HG02610 (cell line): ENCODE data around the gene HES2.
"Not testable (repeated sequence)": the region's sequence is repeated elsewhere in the genome, so short reads cannot be mapped to it uniquely, and the experiment has no call there.

Source experiments
- ATAC-seq: cut with Tn5 transposase; IDR thresholded peaks from one replicate; pipeline ENCODE4 v1.9.1; 2021; ENCODE audit warnings: mild to moderate bottlenecking, moderate library complexity; ENCODE audit not compliant: unreplicated experiment

HES2 gene

DNA sequence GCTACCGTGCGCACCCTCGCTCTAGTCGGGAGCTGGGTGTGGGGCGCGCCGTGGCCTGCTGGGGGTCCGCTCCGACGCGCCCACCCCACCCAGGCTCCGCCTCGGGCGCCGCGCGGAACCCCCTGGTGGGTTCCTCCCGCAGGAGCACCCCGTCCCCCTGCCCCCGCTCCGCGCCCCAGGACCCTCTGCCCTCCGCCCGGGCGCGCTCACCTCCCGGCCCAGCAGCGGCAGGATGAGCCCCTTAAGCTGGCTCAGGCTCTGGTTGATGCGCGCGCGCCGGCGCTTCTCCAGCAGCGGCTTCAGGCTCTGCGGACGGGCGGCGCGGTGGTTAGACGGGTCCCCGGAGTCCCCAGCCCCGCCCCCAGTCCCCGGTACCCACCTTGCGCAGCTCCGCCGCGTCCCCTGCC is 319 bp downstream of the HES2 start:
- ATAC-seq: no peak

DNA sequence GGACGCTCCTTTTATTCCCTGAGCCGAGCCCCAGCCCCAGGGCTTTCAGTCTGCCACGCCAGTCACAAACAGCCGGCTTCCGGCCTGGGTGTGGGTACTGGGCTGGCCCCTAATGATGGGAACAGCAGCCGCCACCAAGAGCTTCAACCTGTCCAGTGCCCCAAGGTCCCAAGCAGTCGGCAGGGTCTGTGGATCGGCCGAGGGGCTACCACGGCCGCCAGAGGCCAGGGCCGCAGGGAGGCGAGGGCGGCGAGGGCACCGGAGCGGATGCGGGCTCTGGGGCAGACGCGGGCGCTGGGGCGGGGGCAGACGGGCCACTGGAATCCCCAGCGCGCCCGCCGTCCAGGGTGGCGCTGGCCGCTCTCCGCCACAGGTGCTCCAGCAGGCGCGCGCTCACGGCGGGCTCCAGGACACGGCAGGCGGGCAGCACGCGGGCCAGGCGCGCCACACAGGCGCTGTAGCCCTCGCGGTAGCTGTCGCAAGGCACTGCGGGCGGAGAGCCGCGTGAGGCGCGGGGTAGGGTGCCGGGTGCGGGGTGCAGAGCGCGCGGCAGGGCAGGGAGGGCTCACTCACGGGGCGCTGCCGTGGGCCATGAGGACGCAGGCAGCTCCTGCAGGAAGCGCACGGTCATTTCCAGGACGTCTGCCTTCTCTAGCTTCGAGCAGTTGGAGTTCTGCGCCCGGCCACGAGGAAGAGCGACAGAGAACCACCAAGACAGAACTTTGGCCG is 887 bp downstream of the HES2 start:
- ATAC-seq: no peak

GRCh38 chr1:6417961-6418667 is 1.6 kb downstream of the HES2 start:
- ATAC-seq: no peak

DNA sequence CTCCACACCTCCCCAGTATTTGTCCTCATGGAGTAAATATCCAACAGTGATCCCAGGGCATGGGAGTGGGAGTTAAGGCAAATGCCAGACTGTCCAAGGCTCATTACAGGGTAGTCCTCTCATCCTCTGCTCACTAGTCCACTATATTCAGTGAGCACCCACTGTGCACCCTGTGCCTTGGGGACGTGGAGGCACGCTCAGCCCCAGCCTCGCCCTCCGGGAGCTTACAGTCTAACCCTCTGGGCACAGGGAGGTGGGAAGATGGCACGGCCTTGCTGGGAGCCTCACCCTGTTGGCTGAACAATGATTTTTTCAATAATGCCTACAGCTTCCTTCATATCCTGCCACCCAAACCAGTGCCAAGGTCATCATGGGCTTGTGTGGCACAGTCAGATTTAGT is 2.8 kb downstream of the HES2 start:
- ATAC-seq: no peak

- no peak for ATAC-seq
These were observed 3.4 kb downstream of the HES2 start for GRCh38 chr1:6416295-6416656.

GRCh38 chr1:6414881-6415626 is 4.7 kb downstream of the HES2 start:
- ATAC-seq: no peak

- ATAC-seq: peak; percentile 75
These were observed 5.3 kb downstream of the HES2 start for GRCh38 chr1:6414443-6414844.

- ATAC-seq: no peak
These were observed 6.8 kb downstream of the HES2 start for GRCh38 chr1:6412896-6413295.

GRCh38 chr1:6410248-6410893 is 9.3 kb downstream of the HES2 start:
- ATAC-seq: no peak

DNA sequence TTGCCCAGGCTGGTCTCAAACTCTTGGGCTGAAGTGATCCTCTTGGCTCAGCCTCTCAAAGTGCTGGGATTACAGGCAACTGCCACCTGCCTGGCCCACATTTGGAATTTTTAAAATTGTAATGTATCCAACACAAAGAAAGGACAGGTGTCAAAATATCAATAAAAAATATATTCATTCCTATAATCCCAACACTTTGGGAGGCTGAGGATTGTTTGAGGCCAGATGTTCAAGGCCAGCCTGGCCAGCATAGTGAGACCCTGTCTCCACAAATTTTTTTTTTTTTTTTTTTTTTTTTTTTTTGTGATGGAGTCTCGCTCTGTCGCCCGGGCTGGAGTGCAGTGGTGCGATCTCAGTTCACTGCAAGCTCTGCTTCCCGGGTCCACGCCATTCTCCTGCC is 10.0 kb downstream of the HES2 start:
- ATAC-seq: no peak

- ATAC-seq: no peak
These were observed 10.7 kb downstream of the HES2 start for GRCh38 chr1:6409053-6409452.

- no peak for ATAC-seq
These were observed 11.7 kb downstream of the HES2 start for GRCh38 chr1:6408023-6408422.

GRCh38 chr1:6401673-6402072 is 18.0 kb downstream of the HES2 start:
- ATAC-seq: no peak

GRCh38 chr1:6399294-6399693 is 20.4 kb downstream of the HES2 start:
- ATAC-seq: no peak

DNA sequence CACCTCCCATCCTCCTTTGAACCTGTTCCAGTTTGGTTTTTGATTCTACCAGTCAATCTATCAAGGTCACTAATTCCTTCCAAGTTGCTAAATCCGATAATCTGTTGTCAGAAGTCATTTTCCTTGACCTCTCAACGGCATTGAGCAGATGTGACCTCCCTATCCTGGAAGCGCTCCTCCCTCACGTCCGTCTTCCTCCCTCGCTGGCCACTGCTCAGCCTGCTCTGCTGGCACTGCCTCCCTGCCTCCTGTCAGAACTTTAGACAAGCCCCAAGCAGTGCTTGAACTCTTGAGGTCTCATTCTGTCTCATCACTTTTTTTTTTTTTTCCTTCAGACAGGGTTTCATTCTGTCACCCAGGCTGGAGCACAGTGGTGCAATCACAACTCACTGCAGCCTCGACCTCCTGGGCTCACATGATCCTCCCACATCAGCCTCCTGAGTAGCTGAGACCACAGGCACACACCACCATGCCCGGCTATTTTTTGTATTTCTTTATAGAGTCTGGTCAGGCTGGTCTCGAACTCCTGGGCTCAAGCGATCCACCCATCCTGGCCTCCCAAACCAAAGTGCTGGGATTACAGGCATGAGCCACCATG is 21.8 kb downstream of the HES2 start:
- ATAC-seq: no peak

DNA sequence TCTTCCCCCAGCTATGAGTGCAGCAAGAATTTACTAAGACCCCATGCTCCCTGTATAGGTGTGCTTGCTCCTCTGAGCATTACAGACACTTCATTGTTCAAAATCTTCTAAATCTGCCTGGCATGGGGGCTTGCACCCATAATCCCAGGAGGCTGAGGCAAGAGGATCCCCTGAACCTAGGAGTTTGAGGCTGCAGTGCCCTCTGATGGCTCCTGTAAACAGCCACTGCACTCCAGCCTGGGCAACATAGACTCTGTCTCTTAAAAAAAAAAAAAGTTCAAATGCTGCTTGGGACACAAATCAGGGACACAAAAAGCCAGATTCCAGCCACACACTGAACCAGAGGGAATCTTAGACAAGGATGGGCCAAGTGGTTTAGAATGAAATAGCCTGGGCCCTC is 22.7 kb downstream of the HES2 start:
- ATAC-seq: no peak

GRCh38 chr1:6395781-6396244 is 23.9 kb downstream of the HES2 start:
- ATAC-seq: not testable (repeated sequence)

GRCh38 chr1:6395130-6395529 is 24.6 kb downstream of the HES2 start:
- ATAC-seq: not testable (repeated sequence)

- peak; percentile 82 for ATAC-seq
These were observed 26.1 kb downstream of the HES2 start, which contains the start of gene ACOT7 for GRCh38 chr1:6393400-6394187. TSS of gene ACOT7 (minus strand) at chr1:6393767. CDS start at chr1:6393399, 368 bp downstream.

- no peak for ATAC-seq
These were observed 26.8 kb downstream of the HES2 start for GRCh38 chr1:6392809-6393399.
